GM21737 (cell line): ENCODE data around the gene TRMT10C.
"Not testable (repeated sequence)": the region's sequence is repeated elsewhere in the genome, so short reads cannot be mapped to it uniquely, and the experiment has no call there.

Source experiments
- ATAC-seq: cut with Tn5 transposase; IDR thresholded peaks from one replicate; pipeline ENCODE4 v1.9.1; 2021; ENCODE audit warnings: mild to moderate bottlenecking, moderate library complexity; ENCODE audit not compliant: unreplicated experiment

The TRMT10C gene

GRCh38 chr3:101544161-101544850, 17.4 kb upstream of the TRMT10C start:
- no peak for ATAC-seq

GRCh38 chr3:101548527-101549105, 13.1 kb upstream of the TRMT10C start:
- ATAC-seq = no peak

GRCh38 chr3:101549473-101549872, 12.2 kb upstream of the TRMT10C start:
- ATAC-seq = no peak

DNA sequence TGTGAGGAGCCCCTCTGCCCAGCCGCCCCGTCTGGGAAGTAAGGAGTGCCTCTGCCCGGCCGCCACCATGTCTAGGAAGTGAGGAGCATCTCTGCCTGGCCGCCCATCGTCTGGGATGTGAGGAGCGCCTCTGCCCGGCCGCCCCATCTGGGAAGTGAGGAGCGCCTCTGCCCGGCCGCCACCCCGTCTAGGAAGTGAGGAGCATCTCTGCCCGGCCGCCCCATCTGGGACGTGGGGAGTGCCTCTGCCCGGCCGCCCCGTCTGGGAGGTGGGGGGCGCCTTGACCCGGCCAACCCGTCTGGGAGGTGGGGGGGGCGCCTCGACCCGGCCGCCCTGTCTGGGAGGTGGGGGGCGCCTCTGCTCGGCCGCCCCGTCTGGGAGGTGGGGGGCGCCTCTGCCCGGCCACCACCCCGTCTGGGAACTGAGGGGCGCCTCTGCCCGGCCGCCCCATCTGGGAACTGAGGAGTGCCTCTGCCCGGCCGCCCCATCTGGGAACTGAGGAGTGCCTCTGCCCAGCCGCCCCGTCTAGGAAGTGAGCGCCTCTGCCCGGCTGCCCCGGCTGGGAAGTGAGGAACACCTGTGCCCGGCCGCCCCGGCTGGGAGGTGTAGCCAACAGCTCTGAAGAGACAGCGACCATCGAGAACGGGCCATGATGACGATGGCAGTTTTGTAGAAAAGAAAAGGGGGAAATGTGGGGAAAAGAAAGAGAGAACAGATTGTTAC, 10.1 kb upstream of the TRMT10C start:
- not testable (repeated sequence) for ATAC-seq

- not testable (repeated sequence) for ATAC-seq
These were observed 8.3 kb upstream of the TRMT10C start for GRCh38 chr3:101553381-101553780.

- no peak for ATAC-seq
These were observed 5.6 kb upstream of the TRMT10C start for GRCh38 chr3:101556064-101556463.

GRCh38 chr3:101567528-101568317, 6.1 kb downstream of the TRMT10C start:
- no peak for ATAC-seq

DNA sequence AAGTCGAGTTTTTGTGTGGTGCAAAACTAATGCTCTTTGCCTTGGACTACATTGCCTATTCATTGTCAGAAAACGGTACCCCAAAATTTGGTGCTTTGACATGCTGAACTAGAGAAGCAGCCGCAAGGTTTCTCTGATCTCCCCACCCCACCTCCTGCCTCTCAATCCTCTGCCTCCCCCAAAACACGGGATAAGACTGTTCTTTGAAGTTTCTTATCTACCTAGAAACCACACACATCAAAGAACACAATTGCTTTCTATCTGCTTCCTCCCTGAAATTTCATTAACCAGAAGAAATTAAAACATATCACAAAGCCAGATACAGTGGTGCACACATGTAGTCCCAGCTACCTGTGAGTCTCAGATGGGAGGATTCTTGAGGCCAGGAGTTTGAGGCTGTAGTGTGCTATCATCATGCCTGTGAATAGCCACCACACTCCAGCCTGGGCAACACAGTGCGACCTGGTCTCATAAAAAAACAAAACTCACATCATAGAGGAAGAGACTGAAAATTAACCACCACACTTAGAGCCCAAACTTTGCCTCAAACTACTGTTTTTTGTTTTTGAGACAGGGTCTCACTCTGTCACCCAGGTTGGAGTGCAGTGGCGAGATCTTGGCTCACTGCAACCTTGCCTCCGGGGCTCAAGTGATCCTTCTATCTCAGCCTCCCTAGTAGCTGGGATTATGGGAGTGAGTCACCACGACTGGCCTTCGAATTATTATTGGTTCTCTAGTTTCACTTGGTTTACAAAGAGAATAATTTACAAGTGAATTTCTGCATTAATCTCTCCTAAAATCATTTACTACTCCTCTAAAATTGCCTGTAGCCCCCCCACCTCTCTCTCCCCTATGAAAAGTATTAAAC, 9.6 kb downstream of the TRMT10C start:
- ATAC-seq = no peak

DNA sequence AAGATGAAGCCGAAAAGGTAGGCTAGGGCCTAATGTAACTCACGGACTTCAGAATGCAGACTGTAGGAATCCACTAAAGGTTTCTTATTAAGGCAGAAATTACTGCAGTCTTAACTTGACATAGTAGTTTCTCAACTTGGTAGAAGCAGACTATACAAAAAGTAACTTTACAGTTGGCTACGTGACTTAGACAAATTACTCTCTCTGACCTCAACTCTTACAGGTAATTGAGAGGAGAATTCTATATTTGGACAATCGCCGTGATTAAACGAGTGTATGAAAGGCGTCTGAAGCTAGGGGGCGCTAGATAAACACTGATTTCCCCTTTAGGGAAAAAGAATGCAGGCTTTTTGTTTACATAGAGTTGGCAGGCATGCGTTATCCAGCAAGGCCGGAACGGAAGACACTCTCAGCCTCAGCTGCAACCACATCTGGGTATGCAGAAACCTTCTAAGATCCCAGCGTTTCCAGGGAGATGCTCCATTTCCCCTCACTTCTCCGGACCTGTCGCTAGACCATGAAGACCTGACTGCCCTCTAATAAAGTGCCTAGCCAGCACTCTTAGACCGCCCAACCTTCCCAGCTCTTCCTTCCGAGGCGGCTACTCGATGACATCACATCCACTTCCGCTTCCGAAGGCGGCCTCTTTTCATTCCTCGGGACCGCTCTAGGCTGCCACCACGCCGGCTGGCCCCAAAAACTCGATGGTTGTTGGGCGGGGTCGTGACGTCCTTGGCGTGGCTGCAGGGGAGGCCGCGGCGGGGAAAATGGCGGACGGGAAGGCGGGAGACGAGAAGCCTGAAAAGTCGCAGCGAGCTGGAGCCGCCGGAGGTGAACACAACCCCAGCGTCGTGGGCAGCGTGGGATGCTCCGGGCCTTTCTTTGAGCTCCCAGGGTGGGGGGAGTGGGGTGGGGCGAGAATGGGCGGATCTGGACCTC, 12.1 kb downstream of the TRMT10C start, which contains the start of gene PCNP:
TSS of gene PCNP (plus strand) at position 732 of the 939 bp plus-strand sequence. CDS start at position 768, 36 bp downstream.
- ATAC-seq = peak; percentile 88

DNA sequence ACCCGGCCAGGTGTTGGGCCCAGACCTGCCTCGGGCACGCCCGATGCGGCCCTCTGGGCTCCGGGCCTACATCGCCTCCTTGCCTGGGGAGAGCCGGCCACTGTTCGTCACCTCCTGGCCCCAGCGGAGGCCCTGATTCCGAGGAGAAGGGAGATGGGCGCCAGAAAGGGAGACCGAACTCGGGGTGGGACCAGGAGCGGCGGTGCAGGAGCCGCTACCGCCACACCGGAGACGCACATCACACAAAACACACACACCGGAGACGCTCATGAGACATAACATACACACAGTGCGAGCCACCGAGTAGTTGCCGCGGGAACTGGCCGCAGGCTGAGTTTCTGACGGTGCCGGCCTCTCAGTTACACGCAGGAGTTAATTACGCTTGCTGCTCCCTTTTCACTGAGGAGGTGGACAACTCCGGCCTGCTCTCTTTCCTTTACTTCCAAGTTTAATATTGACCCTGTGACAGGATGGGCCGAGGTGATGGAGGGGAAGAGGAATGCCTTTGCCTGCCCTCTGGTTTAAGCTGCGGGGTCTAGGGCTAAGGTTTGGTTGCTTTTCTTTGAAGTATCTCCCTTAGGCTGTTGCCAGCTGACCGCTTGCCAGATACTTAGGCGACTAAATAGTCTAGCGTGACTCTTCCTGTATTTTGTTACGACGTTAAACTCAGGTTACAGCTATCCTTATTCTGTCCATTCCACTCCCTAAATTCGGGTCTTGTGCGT, 12.9 kb downstream of the TRMT10C start:
- peak; percentile 37 for ATAC-seq

DNA sequence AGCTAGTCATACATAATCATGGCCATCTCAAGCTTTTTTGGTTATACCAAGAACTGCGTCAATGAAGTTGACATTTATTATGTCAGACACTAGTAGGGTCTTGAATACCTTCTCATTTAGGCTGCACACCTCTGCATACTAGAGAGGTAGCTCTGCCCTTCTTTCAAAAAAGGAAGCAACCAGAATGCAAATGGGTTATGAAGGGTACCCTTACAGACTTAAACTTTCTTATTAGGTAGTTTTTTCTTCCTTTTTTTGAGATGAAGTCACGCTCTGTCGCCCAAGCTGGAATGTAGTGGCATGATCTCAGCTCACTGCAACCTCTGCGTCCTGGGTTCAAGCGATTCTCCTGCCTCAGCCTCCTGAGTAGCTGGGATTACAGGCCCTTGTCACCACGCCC, 15.6 kb downstream of the TRMT10C start:
- ATAC-seq = no peak

DNA sequence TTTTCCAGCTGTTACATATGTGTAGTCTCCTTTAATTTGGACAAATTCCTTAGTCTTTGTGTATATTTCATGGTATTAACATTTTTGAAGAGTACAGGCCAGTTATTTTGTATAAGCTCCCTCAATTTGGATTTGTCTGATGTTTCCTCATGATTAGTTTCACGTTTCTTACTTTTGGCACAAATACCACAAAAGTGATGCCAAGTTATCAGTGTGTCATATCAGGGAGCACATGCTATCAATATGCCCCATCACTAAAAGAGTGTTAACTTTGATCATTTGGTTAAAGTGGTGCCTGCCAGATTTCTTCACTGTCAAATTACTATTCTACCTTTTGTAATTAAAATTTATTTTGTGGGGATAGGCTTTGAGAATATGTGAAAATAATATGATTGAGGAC, 26.9 kb downstream of the TRMT10C start:
- ATAC-seq = no peak

- no peak for ATAC-seq
These were observed 29.4 kb downstream of the TRMT10C start for GRCh38 chr3:101591071-101591470.

DNA sequence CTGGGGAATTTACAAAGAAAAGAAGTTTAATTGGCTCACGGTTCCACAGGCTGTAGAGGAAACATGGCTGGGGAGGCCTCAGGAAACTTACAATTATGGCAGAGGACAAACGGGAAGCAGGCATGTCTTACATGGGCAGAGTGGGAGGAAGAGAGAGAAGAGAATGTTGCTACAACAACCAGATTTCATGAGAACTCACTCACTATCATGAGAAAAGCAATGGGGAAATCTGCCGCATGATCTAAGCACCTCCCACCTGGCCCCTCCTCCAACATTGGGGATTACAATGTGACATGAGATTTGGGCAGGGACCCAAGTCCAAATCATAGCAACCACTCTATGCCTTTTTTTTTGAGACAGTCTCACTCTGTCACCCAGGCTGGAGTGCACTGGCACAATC, 41.1 kb downstream of the TRMT10C start:
- no peak for ATAC-seq

DNA sequence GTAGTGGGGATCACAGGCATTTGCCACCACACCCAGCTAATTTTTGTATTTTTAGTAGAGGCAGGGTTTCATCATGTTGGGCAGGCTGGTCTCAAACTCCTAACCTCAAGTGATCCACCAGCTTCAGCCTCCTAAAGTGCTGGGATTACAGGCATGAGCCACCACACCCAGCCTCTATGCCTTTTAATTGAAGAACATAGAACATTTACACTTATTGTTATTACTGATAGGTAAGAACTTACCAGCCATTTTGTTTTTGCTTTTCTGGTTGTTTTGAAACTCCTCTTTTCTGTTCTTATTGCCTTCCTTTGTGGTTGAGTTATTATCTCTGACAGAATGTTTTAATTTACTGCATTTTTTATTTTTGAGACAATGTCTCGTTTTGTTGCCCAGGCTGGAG, 41.5 kb downstream of the TRMT10C start:
- ATAC-seq = no peak

DNA sequence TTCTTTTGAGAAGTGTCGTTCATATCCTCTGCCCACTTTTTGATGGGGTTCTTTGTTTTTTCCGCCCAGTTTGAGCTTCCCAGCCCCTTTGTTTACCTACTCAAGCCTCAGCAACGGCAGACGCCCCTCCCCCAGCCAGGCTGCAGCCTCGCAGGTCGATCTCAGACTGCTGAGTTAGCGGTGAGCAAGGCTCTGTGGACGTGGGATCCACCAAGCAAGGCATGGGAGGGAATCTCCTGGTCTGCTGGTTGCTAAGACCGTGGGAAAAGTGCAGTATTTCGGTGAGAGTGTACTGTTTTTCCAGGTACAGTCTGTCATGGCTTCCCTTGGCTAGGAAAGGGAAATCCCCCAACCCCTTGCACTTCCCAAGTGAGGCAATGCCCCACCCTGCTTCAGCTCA, 43.7 kb downstream of the TRMT10C start:
- not testable (repeated sequence) for ATAC-seq

DNA sequence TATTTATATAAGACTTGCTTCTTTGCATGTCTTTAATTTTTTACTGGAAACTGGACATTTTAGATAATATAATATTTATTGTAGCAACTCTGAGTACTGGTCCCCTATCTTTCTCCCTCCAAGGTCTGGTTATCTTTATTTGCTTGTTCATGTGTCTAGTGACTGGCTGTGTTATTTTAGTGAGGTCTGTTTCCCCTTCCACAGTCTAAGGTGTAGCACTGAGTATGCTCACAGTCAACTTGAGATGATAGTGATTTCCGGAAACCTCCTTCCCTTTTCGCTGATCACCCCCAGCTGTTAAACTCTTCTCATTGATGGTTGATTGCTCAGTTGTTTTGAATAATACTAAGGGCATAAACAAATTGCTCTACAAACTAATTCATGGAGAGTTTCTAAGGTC, 49.4 kb downstream of the TRMT10C start:
- ATAC-seq = no peak

DNA sequence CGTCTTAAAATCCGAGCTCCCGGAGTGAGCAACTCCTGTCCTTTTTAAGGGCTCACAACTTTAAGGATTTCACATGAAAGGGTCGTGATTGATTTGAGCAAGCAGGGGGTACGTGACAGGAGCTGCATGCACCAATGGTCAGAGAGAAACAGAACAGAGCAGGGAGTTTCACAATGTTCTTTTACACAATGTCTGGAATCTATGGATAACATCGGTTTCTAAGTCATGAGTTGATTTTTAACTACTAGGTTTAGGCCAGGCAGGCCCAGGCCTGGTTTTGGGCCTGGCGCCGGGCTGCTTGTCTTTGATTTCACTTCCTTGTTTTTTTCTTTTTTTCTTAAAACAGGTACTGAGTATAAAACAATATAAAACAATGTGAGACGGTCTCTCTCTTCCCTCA, 51.3 kb downstream of the TRMT10C start:
- ATAC-seq = not testable (repeated sequence)

DNA sequence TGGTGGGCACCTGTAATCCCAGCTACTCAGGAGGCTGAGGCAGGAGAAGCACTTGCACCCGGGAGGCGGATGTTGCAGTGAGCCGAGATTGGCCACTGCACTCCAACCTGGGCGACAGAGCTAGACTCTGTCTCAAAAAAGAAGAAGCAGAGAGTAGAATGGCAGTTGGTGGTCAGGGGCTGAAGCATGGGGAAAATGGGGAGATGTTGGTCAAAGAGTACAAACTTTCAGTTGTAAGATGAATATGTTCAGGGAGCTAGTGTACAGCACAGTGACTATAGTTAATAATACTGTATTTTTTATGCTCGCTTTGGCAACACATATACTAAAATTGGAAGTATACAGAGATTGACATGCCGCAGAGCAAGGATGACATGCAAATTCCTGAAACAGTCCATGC, 53.9 kb downstream of the TRMT10C start:
- ATAC-seq = no peak
